Measurements from ENCODE around the gene FAR2. TPM values are rescaled to one million over a fixed set of nuclear protein-coding genes. Genes with fewer than 3 reads are reported as not detected.

The FAR2 gene
- total RNA-seq, 4 donors from 2014 or later = 0.62 to 4.1 (median 2.6) TPM

DNA sequence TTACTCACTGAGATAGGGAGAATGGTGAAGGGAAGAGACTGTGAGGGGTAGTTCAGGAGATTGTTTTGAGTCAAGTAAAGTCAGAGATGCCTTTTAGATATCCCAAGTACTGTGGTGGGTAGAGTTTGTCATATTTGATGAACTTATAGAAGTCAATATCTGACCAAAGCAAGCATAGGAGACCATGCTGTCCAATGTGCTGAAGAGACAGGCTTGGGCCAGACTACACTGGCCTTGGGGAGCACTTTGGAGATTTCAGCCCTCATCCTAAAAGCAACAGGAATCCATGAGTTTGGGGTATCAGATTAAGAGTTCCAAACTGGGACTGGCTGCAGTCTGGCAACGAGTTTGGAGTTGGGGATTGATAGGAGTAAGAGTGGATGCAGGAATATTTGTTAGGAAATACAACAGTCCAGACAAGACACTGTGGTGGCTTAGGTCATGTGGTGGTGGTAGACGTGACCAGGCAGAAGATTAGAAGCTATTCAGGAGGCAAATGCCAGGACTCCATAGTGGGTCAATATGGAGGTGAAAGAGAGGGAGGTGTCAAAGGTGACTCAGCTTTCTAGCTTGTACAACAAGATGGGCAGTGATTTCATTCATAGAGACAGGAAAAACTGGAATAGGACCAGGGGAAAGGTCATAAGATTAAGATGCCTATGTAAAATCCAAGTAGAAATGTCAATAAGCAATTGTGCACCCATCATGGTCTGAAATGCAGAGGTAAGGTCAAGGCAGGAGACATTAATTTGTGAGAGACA lies 81.9 kb downstream of the FAR2 start:
- in situ Hi-C loops (cut with MboI; ENCODE audit: low sequenced_read_pairs in 4 of 4) = no loop called here
- ATAC-seq = no peak
- H3K27ac ChIP-seq = no peak overlapping the region
- TF ChIP-seq CTCF (IDR thresholded peaks at IDR 0.05 in 4 of 5, conservative IDR thresholded peaks at IDR 0.05 in 1 of 5) (no peak), POLR2A (IDR thresholded peaks at IDR 0.05) (no peak)
- no peak overlapping the region for H3K4me3 ChIP-seq
- intact Hi-C loops (cut with DNase I; ENCODE audit: low total_unique reads) = no loop called here
- H3K36me3 ChIP-seq = no peaks in the 10 kb centered on the region
- H3K4me1 ChIP-seq = no peaks in the 10 kb centered on the region
- no peak for DNase-seq
- no peaks in the 10 kb centered on the region for H3K27me3 ChIP-seq
- H3K9me3 ChIP-seq = no peaks in the 10 kb centered on the region

GRCh38 chr12:29232086-29232485 lies 83.0 kb downstream of the FAR2 start:
- H3K36me3 ChIP-seq = no peaks in the 10 kb centered on the region
- H3K27me3 ChIP-seq = no peaks in the 10 kb centered on the region
- intact Hi-C loops (cut with DNase I; ENCODE audit: low total_unique reads) = no loop called here
- no peak for ATAC-seq
- DNase-seq = no peak
- no peak overlapping the region for H3K27ac ChIP-seq
- in situ Hi-C loops (cut with MboI; ENCODE audit: low sequenced_read_pairs in 4 of 4) = no loop called here
- H3K4me1 ChIP-seq = no peaks in the 10 kb centered on the region
- TF ChIP-seq CTCF (IDR thresholded peaks at IDR 0.05 in 4 of 5, conservative IDR thresholded peaks at IDR 0.05 in 1 of 5) (no peak), POLR2A (IDR thresholded peaks at IDR 0.05) (no peak)
- no peak overlapping the region for H3K4me3 ChIP-seq
- no peaks in the 10 kb centered on the region for H3K9me3 ChIP-seq

- in situ Hi-C loops (cut with MboI; ENCODE audit: low sequenced_read_pairs in 4 of 4) = no loop called here
- Histone ChIP-seq H3K27ac (no peak overlapping the region), H3K27me3 (no peaks in the 10 kb centered on the region), H3K4me1 (no peaks in the 10 kb centered on the region), H3K4me3 (no peak overlapping the region), H3K9me3 (no peaks in the 10 kb centered on the region), H3K36me3 (no peaks in the 10 kb centered on the region)
- TF ChIP-seq CTCF (IDR thresholded peaks at IDR 0.05 in 4 of 5, conservative IDR thresholded peaks at IDR 0.05 in 1 of 5) (no peak), POLR2A (IDR thresholded peaks at IDR 0.05) (no peak)
- ATAC-seq (no peak), DNase-seq (no peak)
- intact Hi-C loops (cut with DNase I; ENCODE audit: low total_unique reads) = no loop called here
These were observed 85.5 kb downstream of the FAR2 start for GRCh38 chr12:29234552-29234951.

DNA sequence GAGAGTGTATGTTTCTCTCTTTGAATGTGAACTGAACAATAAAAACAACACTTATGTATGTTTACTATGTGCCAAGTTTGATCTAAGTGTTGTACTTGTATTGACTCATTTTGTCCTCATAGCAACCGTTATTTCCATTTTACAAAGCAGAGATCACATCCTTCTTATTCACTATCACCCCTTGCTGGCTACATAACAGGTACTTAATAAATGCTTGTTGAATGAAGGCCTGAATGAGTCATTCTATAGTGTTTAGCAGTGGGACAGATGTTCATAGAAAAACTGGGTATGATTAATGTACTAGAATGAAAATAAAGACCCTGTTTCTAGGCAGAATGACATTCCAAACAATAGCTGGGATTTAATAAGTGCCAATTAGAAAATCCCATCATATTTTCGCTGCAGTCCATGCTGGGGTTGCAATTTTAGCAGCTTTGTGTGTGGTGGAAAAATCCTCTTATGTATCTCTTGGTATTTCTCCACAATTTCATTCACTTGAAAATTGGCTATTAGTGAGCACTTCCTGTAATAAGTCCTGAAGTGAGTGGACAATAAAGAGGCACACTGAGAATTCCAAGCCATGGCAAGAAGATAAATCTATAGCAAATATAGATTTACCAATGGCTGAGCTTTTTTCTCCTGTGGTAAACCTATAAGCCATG lies 86.0 kb downstream of the FAR2 start:
- intact Hi-C loops (cut with DNase I; ENCODE audit: low total_unique reads) (no loop called here), in situ Hi-C loops (cut with MboI; ENCODE audit: low sequenced_read_pairs in 4 of 4) (no loop called here)
- H3K4me1 ChIP-seq = no peaks in the 10 kb centered on the region
- TF ChIP-seq CTCF (IDR thresholded peaks at IDR 0.05 in 4 of 5, conservative IDR thresholded peaks at IDR 0.05 in 1 of 5) = no peak
- no peak for TF ChIP-seq POLR2A (IDR thresholded peaks at IDR 0.05)
- no peaks in the 10 kb centered on the region for H3K9me3 ChIP-seq
- H3K36me3 ChIP-seq = no peaks in the 10 kb centered on the region
- H3K27me3 ChIP-seq = no peaks in the 10 kb centered on the region
- DNase-seq (no peak), ATAC-seq (no peak)
- H3K27ac ChIP-seq = no peak overlapping the region
- H3K4me3 ChIP-seq = no peak overlapping the region

Measured in gastrocnemius medialis (tissue), 4 donors.